GM23338 (cell line): ENCODE results near the gene SYVN1. TPM values are rescaled to one million over a fixed set of nuclear protein-coding genes. Genes with fewer than 3 reads are reported as not detected.

Experiments
- CREB1 ChIP-seq: fragments of 250-450 bp; sonication (Bioruptor Pico); IDR thresholded peaks from 2 replicates; pipeline ENCODE4 v1.5.0; 2020; ENCODE audit warnings: low read depth, mild to moderate bottlenecking, moderate library complexity
- CTCF ChIP-seq, 2 experiments: fragments of 200-600 bp in 1 of 2; sonication (generic) in 1 of 2; conservative IDR thresholded peaks; 2 replicates each; pipeline versions ENCODE4 v1.5.1 to v1.6.1; 2016 to 2017; ENCODE audit warnings: antibody characterized with exemption in 2 of 2, low read depth in 2 of 2, mild to moderate bottlenecking in 2 of 2, moderate library complexity in 1 of 2
- NANOG ChIP-seq: IDR thresholded peaks from 2 replicates; pipeline ENCODE4 v1.6.1; 2016; ENCODE audit warnings: antibody characterized with exemption, borderline replicate concordance
- POLR2AphosphoS5 ChIP-seq: IDR thresholded peaks from 2 replicates; pipeline ENCODE4 v1.6.1; 2016; ENCODE audit warnings: antibody characterized with exemption, low read depth
- STAT1 ChIP-seq: IDR thresholded peaks from one replicate; pipeline ENCODE4 v1.6.1; 2016; ENCODE audit warnings: antibody characterized with exemption; ENCODE audit not compliant: unreplicated experiment
- ZNF114 ChIP-seq: fragments of 250-450 bp; sonication (Bioruptor Pico); IDR thresholded peaks from 2 replicates; pipeline ENCODE4 v1.5.0; 2020; ENCODE audit warnings: mild to moderate bottlenecking, moderate library complexity
- polyA plus RNA-seq: library from polyadenylated mRNA; unstranded; fragments of >200 nt; fragmentation: Nextera tagmentation; extraction: Ambion mirVana; gene quantifications from 2 replicates; pipeline ENCODE4 v1.2.1, GENCODE V29; 2016
- total RNA-seq: library from RNA; depleted of rRNA; stranded (reverse); fragments of >200 nt; shearing (Covaris generic); gene quantifications from 2 replicates; pipeline ENCODE4 v1.2.3, GENCODE V29; 2014
- TF ChIP-seq, protein P1 (sequence below): fragments of 250-450 bp; sonication (Bioruptor Pico); IDR thresholded peaks from 2 replicates; pipeline ENCODE4 v1.5.0; 2020; ENCODE audit warnings: mild to moderate bottlenecking, moderate library complexity
- TF ChIP-seq, protein P2 (sequence below): IDR thresholded peaks from 2 replicates; pipeline ENCODE4 v1.6.1; 2016; ENCODE audit warnings: antibody characterized with exemption

The SYVN1 gene
- total and polyA plus RNA-seq, 2 experiments from 2014 or later = 13.8 to 28.7 TPM

DNA sequence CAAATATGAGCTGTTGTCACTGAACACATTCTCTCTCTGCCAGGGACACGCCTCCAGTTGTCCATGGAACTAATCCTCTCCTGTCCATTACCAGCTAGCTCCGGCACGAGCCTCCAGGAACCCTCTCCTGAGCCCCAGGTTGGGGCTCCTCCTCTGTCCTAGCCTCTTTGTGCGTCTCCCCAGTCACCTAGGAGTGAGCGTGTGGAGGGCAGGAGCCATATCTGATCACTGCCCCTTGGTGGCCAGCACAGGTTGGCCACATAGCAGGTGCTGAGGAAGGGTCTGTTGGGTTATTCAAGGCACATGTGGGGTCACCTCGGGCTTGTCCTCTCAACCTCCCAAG, 2.5 kb downstream of the SYVN1 start (continued):
- TF ChIP-seq, protein P1, sequence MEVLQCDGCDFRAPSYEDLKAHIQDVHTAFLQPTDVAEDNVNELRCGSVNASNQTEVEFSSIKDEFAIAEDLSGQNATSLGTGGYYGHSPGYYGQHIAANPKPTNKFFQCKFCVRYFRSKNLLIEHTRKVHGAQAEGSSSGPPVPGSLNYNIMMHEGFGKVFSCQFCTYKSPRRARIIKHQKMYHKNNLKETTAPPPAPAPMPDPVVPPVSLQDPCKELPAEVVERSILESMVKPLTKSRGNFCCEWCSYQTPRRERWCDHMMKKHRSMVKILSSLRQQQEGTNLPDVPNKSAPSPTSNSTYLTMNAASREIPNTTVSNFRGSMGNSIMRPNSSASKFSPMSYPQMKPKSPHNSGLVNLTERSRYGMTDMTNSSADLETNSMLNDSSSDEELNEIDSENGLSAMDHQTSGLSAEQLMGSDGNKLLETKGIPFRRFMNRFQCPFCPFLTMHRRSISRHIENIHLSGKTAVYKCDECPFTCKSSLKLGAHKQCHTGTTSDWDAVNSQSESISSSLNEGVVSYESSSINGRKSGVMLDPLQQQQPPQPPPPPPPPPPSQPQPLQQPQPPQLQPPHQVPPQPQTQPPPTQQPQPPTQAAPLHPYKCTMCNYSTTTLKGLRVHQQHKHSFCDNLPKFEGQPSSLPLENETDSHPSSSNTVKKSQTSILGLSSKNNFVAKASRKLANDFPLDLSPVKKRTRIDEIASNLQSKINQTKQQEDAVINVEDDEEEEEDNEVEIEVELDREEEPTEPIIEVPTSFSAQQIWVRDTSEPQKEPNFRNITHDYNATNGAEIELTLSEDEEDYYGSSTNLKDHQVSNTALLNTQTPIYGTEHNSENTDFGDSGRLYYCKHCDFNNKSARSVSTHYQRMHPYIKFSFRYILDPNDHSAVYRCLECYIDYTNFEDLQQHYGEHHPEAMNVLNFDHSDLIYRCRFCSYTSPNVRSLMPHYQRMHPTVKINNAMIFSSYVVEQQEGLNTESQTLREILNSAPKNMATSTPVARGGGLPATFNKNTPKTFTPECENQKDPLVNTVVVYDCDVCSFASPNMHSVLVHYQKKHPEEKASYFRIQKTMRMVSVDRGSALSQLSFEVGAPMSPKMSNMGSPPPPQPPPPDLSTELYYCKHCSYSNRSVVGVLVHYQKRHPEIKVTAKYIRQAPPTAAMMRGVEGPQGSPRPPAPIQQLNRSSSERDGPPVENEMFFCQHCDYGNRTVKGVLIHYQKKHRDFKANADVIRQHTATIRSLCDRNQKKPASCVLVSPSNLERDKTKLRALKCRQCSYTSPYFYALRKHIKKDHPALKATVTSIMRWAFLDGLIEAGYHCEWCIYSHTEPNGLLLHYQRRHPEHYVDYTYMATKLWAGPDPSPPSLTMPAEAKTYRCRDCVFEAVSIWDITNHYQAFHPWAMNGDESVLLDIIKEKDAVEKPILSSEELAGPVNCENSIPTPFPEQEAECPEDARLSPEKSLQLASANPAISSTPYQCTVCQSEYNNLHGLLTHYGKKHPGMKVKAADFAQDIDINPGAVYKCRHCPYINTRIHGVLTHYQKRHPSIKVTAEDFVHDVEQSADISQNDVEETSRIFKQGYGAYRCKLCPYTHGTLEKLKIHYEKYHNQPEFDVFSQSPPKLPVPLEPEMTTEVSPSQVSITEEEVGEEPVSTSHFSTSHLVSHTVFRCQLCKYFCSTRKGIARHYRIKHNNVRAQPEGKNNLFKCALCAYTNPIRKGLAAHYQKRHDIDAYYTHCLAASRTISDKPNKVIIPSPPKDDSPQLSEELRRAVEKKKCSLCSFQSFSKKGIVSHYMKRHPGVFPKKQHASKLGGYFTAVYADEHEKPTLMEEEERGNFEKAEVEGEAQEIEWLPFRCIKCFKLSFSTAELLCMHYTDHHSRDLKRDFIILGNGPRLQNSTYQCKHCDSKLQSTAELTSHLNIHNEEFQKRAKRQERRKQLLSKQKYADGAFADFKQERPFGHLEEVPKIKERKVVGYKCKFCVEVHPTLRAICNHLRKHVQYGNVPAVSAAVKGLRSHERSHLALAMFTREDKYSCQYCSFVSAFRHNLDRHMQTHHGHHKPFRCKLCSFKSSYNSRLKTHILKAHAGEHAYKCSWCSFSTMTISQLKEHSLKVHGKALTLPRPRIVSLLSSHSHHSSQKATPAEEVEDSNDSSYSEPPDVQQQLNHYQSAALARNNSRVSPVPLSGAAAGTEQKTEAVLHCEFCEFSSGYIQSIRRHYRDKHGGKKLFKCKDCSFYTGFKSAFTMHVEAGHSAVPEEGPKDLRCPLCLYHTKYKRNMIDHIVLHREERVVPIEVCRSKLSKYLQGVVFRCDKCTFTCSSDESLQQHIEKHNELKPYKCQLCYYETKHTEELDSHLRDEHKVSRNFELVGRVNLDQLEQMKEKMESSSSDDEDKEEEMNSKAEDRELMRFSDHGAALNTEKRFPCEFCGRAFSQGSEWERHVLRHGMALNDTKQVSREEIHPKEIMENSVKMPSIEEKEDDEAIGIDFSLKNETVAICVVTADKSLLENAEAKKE (CRISPR knock-in tag) = no peak
- no peak for TF ChIP-seq NANOG
- TF ChIP-seq ZNF114 (CRISPR knock-in tag) = no peak
- TF ChIP-seq CTCF (conservative IDR thresholded peaks at IDR 0.05; ENCODE audit: low read depth in 2 of 2) = no peak
- no peak for TF ChIP-seq CREB1 (CRISPR knock-in tag)
- TF ChIP-seq, protein P2, sequence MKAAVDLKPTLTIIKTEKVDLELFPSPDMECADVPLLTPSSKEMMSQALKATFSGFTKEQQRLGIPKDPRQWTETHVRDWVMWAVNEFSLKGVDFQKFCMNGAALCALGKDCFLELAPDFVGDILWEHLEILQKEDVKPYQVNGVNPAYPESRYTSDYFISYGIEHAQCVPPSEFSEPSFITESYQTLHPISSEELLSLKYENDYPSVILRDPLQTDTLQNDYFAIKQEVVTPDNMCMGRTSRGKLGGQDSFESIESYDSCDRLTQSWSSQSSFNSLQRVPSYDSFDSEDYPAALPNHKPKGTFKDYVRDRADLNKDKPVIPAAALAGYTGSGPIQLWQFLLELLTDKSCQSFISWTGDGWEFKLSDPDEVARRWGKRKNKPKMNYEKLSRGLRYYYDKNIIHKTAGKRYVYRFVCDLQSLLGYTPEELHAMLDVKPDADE = no peak
- no peak for TF ChIP-seq STAT1
- TF ChIP-seq POLR2AphosphoS5 = no peak
